Ishikawa (cell line): ENCODE results near the gene GTF2A1.
A peak's percentile ranks its signal among the peaks of the same experiment; 100 is the strongest.

Source experiments
- CEBPB ChIP-seq: IDR thresholded peaks from 2 replicates; pipeline ENCODE4 v1.6.1; 2012
- EGR1 ChIP-seq: IDR thresholded peaks from 2 replicates; pipeline ENCODE4 v1.6.1; 2012
- EP300 ChIP-seq: IDR thresholded peaks from 2 replicates; pipeline ENCODE4 v1.6.1; 2012; ENCODE audit warnings: borderline replicate concordance
- FOXM1 ChIP-seq: IDR thresholded peaks from 2 replicates; pipeline ENCODE4 v1.6.1; 2012; ENCODE audit warnings: low read depth, borderline replicate concordance
- NFIC ChIP-seq: IDR thresholded peaks from 2 replicates; pipeline ENCODE4 v1.6.1; 2012
- RAD21 ChIP-seq: IDR thresholded peaks from 2 replicates; pipeline ENCODE4 v1.6.1; 2012; ENCODE audit warnings: low read depth
- TAF1 ChIP-seq: IDR thresholded peaks from 2 replicates; pipeline ENCODE4 v1.6.1; 2012; ENCODE audit warnings: low read depth, mild to moderate bottlenecking
- TCF12 ChIP-seq: IDR thresholded peaks from 2 replicates; pipeline ENCODE4 v1.6.1; 2012; ENCODE audit warnings: low read depth
- TEAD4 ChIP-seq: IDR thresholded peaks from 2 replicates; pipeline ENCODE4 v1.6.1; 2012
- YY1 ChIP-seq: IDR thresholded peaks from 2 replicates; pipeline ENCODE4 v1.6.1; 2012; ENCODE audit warnings: low read depth
- ZBTB7A ChIP-seq: IDR thresholded peaks from 2 replicates; pipeline ENCODE4 v1.6.1; 2012; ENCODE audit warnings: low read depth
- TF ChIP-seq, protein P1 (sequence below): IDR thresholded peaks from 2 replicates; pipeline ENCODE4 v1.6.1; 2012
- TF ChIP-seq, protein P2 (sequence below): IDR thresholded peaks from 2 replicates; pipeline ENCODE4 v1.6.1; 2012; ENCODE audit warnings: low read depth, mild to moderate bottlenecking
- TF ChIP-seq, protein P3 (sequence below): IDR thresholded peaks from 2 replicates; pipeline ENCODE4 v1.6.1; 2012

Gene GTF2A1

DNA sequence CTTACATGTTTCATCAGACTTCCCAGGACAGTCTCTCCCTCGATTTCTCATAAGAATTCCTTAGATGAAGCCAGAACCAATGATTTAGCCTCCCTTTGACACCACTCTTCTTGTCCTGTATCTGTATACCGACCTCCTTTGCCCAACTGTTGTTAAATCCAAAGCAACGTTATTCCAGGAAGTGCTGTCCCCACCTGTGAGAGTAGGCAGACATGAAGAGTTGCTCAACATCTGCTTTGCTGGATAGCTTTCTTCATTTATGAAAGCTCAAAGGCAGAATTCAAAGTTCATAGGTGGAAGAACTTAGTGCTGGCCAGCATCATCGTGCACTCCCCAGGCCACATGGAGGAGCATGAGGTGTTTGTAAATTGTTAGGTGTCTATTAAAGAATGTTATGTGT lies 55.6 kb downstream of the GTF2A1 start:
- TF ChIP-seq, protein P1, sequence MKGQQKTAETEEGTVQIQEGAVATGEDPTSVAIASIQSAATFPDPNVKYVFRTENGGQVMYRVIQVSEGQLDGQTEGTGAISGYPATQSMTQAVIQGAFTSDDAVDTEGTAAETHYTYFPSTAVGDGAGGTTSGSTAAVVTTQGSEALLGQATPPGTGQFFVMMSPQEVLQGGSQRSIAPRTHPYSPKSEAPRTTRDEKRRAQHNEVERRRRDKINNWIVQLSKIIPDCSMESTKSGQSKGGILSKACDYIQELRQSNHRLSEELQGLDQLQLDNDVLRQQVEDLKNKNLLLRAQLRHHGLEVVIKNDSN: no peak
- TF ChIP-seq, protein P2, sequence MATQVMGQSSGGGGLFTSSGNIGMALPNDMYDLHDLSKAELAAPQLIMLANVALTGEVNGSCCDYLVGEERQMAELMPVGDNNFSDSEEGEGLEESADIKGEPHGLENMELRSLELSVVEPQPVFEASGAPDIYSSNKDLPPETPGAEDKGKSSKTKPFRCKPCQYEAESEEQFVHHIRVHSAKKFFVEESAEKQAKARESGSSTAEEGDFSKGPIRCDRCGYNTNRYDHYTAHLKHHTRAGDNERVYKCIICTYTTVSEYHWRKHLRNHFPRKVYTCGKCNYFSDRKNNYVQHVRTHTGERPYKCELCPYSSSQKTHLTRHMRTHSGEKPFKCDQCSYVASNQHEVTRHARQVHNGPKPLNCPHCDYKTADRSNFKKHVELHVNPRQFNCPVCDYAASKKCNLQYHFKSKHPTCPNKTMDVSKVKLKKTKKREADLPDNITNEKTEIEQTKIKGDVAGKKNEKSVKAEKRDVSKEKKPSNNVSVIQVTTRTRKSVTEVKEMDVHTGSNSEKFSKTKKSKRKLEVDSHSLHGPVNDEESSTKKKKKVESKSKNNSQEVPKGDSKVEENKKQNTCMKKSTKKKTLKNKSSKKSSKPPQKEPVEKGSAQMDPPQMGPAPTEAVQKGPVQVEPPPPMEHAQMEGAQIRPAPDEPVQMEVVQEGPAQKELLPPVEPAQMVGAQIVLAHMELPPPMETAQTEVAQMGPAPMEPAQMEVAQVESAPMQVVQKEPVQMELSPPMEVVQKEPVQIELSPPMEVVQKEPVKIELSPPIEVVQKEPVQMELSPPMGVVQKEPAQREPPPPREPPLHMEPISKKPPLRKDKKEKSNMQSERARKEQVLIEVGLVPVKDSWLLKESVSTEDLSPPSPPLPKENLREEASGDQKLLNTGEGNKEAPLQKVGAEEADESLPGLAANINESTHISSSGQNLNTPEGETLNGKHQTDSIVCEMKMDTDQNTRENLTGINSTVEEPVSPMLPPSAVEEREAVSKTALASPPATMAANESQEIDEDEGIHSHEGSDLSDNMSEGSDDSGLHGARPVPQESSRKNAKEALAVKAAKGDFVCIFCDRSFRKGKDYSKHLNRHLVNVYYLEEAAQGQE: no peak
- TF ChIP-seq, protein P3, sequence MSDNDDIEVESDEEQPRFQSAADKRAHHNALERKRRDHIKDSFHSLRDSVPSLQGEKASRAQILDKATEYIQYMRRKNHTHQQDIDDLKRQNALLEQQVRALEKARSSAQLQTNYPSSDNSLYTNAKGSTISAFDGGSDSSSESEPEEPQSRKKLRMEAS: no peak
- TF ChIP-seq EGR1 (no peak), YY1 (no peak), NFIC (no peak), TAF1 (no peak), FOXM1 (no peak), RAD21 (no peak), TCF12 (no peak), ZBTB7A (no peak)

DNA sequence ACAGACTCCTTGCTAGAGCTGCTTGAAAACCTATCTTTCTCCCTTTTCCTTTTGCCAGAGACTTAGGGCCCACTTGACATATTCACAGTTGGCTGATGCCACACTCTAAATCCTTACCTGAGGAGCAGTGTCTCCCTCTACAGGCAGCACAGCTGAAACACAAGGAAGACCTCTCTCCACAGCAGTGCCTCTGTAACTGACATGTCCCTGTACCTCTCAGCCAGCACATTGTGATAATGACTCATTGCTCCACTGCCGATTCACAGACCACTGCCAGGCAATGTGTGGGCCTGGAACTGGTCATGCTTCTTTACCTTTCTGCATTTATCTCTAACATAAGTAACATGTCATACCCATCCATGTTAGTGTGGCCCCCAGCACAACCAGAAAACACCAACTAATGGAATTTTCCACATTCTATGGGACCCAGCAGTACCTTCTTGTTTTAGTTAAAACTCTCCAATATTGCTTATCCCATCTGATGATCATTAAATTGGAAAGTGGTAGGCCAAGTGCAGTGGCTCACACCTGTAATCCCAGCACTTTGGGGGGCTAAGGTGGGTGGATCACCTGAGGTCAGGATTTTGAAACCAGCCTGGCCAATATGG lies 56.5 kb downstream of the GTF2A1 start:
- TF ChIP-seq, protein P2: no peak
- peak; percentile 79 for TF ChIP-seq RAD21

DNA sequence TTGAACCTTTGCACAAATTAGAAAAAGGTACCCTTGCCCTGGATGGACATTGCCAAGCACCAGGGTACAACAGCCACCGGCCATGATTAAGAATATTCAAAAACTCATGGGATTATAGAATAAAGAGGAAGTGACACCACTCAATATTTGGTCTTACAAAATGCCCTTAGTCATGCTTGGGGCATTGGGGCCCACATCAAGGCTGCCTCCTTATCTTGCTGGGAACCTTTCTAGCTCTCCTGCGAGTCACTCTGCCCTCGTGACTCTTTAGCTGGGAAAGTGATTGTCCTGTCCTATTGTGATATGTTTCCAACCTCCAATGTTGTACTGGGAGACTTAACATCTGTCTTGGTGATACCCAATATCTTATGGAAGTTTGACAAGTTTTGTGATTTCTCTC lies 57.8 kb downstream of the GTF2A1 start:
- TF ChIP-seq, protein P3: no peak
- TF ChIP-seq EGR1 (no peak), TAF1 (no peak), ZBTB7A (no peak)
- TF ChIP-seq, protein P1: no peak

DNA sequence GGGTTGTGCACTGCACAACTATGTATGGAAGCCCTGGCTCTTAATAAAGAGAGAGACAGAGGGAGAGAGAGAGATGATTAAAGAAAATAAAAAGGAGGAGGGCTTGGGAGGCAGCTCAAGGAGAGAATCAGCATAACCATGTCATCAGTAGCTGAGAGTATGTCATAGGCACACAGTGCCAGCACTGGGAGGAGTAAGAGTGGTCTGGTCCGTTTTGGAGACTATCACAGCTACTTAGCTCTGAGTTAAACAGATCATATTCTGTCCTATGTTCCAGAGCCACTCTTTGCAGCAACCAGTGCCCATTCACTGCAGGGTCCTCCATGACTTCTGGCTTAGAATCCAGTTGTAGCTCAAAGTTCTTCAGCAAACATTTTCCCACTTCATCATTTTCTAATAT lies 59.0 kb downstream of the GTF2A1 start:
- TF ChIP-seq TAF1 (no peak), TEAD4 (no peak)

DNA sequence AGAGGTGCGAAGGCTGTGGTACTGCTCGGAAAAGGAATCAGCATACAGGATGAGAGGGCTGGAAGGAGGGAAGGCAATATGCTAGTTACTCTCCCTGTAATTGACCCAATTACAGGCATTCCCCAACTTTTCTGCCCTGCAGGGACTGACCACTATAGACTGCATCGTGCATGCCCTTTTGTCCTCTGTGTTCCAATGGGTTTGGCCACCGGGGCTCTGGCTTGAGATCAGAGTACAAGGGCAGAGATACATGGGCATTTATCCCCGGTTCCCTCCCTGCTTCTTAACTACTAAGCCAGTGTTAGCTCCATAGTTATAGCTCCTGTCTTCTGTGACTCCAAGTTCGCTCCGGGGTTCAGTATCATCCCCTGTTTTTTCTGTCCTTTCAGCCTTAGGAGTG lies 59.7 kb downstream of the GTF2A1 start:
- TF ChIP-seq, protein P1: no peak
- TF ChIP-seq TEAD4: no peak
- TF ChIP-seq NFIC: no peak
- TF ChIP-seq TAF1: no peak
- no peak for TF ChIP-seq YY1
- TF ChIP-seq FOXM1: no peak
- TF ChIP-seq CEBPB: no peak
- TF ChIP-seq, protein P3: no peak
- TF ChIP-seq EGR1: no peak
- no peak for TF ChIP-seq EP300
- TF ChIP-seq RAD21: no peak
- TF ChIP-seq, protein P2: no peak
- no peak for TF ChIP-seq ZBTB7A
